DOHH2 (cell line): ENCODE data around the gene DNAJB4.

Experiments
- H3F3A ChIP-seq: fragments of 200-600 bp; sonication (generic), shearing (Covaris generic); 2 replicates; pipeline ENCODE4 v1.6.0; 2016; ENCODE audit warnings: antibody characterized with exemption, mild to moderate bottlenecking; ENCODE audit not compliant: control insufficient read depth, insufficient read depth
- H3K27ac ChIP-seq: fragments of 200-600 bp; sonication (generic); 2 replicates; pipeline ENCODE4 v1.5.1; 2014; ENCODE audit warnings: low read depth, mild to moderate bottlenecking, low read length, moderate library complexity
- H3K27me3 ChIP-seq: fragments of 200-600 bp; sonication (generic); 2 replicates; pipeline ENCODE4 v1.6.1; 2014; ENCODE audit warnings: mild to moderate bottlenecking, low read length, mixed read lengths; ENCODE audit not compliant: control insufficient read depth
- H3K36me3 ChIP-seq: fragments of 200-600 bp; sonication (generic); 2 replicates; pipeline ENCODE4 v1.6.1; 2014; ENCODE audit warnings: mild to moderate bottlenecking, low read length, moderate library complexity, mixed read lengths; ENCODE audit not compliant: control insufficient read depth
- H3K4me1 ChIP-seq: fragments of 200-600 bp; sonication (generic); 2 replicates; pipeline ENCODE4 v1.6.1; 2014; ENCODE audit warnings: mild to moderate bottlenecking, low read length, mixed read lengths; ENCODE audit not compliant: control insufficient read depth
- H3K4me2 ChIP-seq: fragments of 200-600 bp; sonication (generic); 2 replicates; pipeline ENCODE4 v1.6.0; 2014; ENCODE audit warnings: mild to moderate bottlenecking, low read length, moderate library complexity
- H3K4me3 ChIP-seq: fragments of 200-600 bp; sonication (generic); 2 replicates; pipeline ENCODE4 v1.5.1; 2014; ENCODE audit warnings: mild to moderate bottlenecking, low read length, mixed read lengths
- H3K79me2 ChIP-seq: fragments of 200-600 bp; sonication (generic); 2 replicates; pipeline ENCODE4 v1.6.1; 2014; ENCODE audit warnings: mild to moderate bottlenecking, low read length, mixed read lengths; ENCODE audit not compliant: control insufficient read depth
- H3K9me2 ChIP-seq: fragments of 200-600 bp; sonication (generic); replicated peaks from 2 replicates; pipeline ENCODE4 v1.6.1; 2014; ENCODE audit warnings: mild to moderate bottlenecking, low read length, mixed read lengths; ENCODE audit not compliant: control insufficient read depth
- H3K9me3 ChIP-seq: fragments of 200-600 bp; sonication (generic); 2 replicates; pipeline ENCODE4 v1.6.1; 2014; ENCODE audit warnings: antibody characterized with exemption, low read length, mixed read lengths; ENCODE audit not compliant: control insufficient read depth, insufficient read depth
- H4K20me1 ChIP-seq: fragments of 200-600 bp; sonication (generic); 2 replicates; pipeline ENCODE4 v1.6.0; 2014; ENCODE audit warnings: low read depth, mild to moderate bottlenecking, antibody characterized with exemption, low read length, moderate library complexity; ENCODE audit not compliant: control insufficient read depth, insufficient read depth
- CTCF ChIP-seq: fragments of 200-600 bp; sonication (generic); IDR thresholded peaks from one replicate; pipeline ENCODE4 v1.5.1; 2014; ENCODE audit warnings: antibody characterized with exemption, mild to moderate bottlenecking, low read depth, low read length; ENCODE audit not compliant: poor library complexity, severe bottlenecking
- EZH2phosphoT487 ChIP-seq: fragments of 200-600 bp; sonication (generic); IDR thresholded peaks from 2 replicates; pipeline ENCODE4 v1.6.1; 2017; ENCODE audit warnings: borderline replicate concordance, mild to moderate bottlenecking, antibody characterized with exemption, low read length, moderate library complexity, mixed read lengths

DNAJB4 gene

GRCh38 chr1:78051005-78051404, 46.3 kb downstream of the DNAJB4 start:
- peaks cover 12% of the 10 kb centered on the region for H3K27me3 ChIP-seq
- H3K4me3 ChIP-seq: no peak overlapping the region
- no peak overlapping the region for H3K4me2 ChIP-seq
- no peak overlapping the region for H3K27ac ChIP-seq
- H3K36me3 ChIP-seq: no peaks in the 10 kb centered on the region
- H3K4me1 ChIP-seq: no peaks in the 10 kb centered on the region
- H4K20me1 ChIP-seq: no peaks in the 10 kb centered on the region
- no peaks in the 10 kb centered on the region for H3K79me2 ChIP-seq
- TF ChIP-seq CTCF (no peak), EZH2phosphoT487 (no peak)
- no peaks in the 10 kb centered on the region for H3K9me2 ChIP-seq
- H3F3A ChIP-seq: no peaks in the 10 kb centered on the region
- H3K9me3 ChIP-seq: no peaks in the 10 kb centered on the region

GRCh38 chr1:78052685-78053405, 48.1 kb downstream of the DNAJB4 start:
- no peaks in the 10 kb centered on the region for H3K9me2 ChIP-seq
- no peaks in the 10 kb centered on the region for H3K9me3 ChIP-seq
- no peak overlapping the region for H3K4me2 ChIP-seq
- no peaks in the 10 kb centered on the region for H3K79me2 ChIP-seq
- TF ChIP-seq EZH2phosphoT487 (no peak), CTCF (no peak)
- H3K4me3 ChIP-seq: no peak overlapping the region
- H3K36me3 ChIP-seq: no peaks in the 10 kb centered on the region
- H3K27ac ChIP-seq: no peak overlapping the region
- H3K4me1 ChIP-seq: no peaks in the 10 kb centered on the region
- no peaks in the 10 kb centered on the region for H3F3A ChIP-seq
- no peaks in the 10 kb centered on the region for H3K27me3 ChIP-seq
- no peaks in the 10 kb centered on the region for H4K20me1 ChIP-seq

- H3K79me2 ChIP-seq: no peaks in the 10 kb centered on the region
- H3K36me3 ChIP-seq: no peaks in the 10 kb centered on the region
- H3K4me3 ChIP-seq: no peak overlapping the region
- H3K9me3 ChIP-seq: no peaks in the 10 kb centered on the region
- H3K4me2 ChIP-seq: no peak overlapping the region
- H3F3A ChIP-seq: no peaks in the 10 kb centered on the region
- H3K4me1 ChIP-seq: no peaks in the 10 kb centered on the region
- no peaks in the 10 kb centered on the region for H3K27me3 ChIP-seq
- H4K20me1 ChIP-seq: no peaks in the 10 kb centered on the region
- no peak overlapping the region for H3K27ac ChIP-seq
- no peak for TF ChIP-seq CTCF
- no peak for TF ChIP-seq EZH2phosphoT487
- no peaks in the 10 kb centered on the region for H3K9me2 ChIP-seq
Measured at GRCh38 chr1:78053498-78053897, 48.8 kb downstream of the DNAJB4 start.
